ENCODE data around the gene DCAF8L1.

The DCAF8L1 gene

GRCh38 chrX:27933361-27933760 is 47.9 kb downstream of the DCAF8L1 start:
- no peak for DNase-seq

More at GRCh38 chrX:27933361-27933760, 47.9 kb downstream of the DCAF8L1 start:
- no peaks in the 10 kb centered on the region for H3K36me3 ChIP-seq (ENCODE audit: control insufficient read depth in 1 of 2, insufficient read depth in 2 of 2, low read length in 2 of 2)
- H2AK5ac ChIP-seq (ENCODE audit: low read length) = no peak overlapping the region
- WGBS (ENCODE audit: extremely low coverage, insufficient coverage, insufficient read length) = no CpG with 5 or more reads among the region's 4 CpGs
- H3K27ac ChIP-seq (ENCODE audit: low read depth, low read length) = no peak overlapping the region
- no peak overlapping the region for H4K8ac ChIP-seq (ENCODE audit: low read depth, low read length)
- no peak overlapping the region for H4K91ac ChIP-seq (ENCODE audit: low read depth, low read length)
- H3K18ac ChIP-seq (ENCODE audit: low read length) = no peak overlapping the region
- H2BK12ac ChIP-seq (ENCODE audit: low read length) = no peak overlapping the region
- no peaks in the 10 kb centered on the region for H3K79me2 ChIP-seq (ENCODE audit: control insufficient read depth, insufficient read depth, low read length, poor library complexity)
- no peak overlapping the region for H3K9ac ChIP-seq (ENCODE audit: low read length)
- no peaks in the 10 kb centered on the region for H3K4me1 ChIP-seq (ENCODE audit: control insufficient read depth in 1 of 2, insufficient read depth in 2 of 2, low read length in 2 of 2)
- H2AFZ ChIP-seq (ENCODE audit: insufficient read depth, low read length, poor library complexity) = no peak overlapping the region
- no peak overlapping the region for H2BK120ac ChIP-seq (ENCODE audit: insufficient read depth, low read length, poor library complexity)
- no peak overlapping the region for H3K23ac ChIP-seq (ENCODE audit: low read length)
- no peaks in the 10 kb centered on the region for H3K27me3 ChIP-seq (ENCODE audit: insufficient read depth, low read length)
- no peaks in the 10 kb centered on the region for H3K79me1 ChIP-seq (ENCODE audit: low read length)
- no peak overlapping the region for H2BK5ac ChIP-seq (ENCODE audit: low read depth, low read length, poor library complexity)
- H3K14ac ChIP-seq (ENCODE audit: low read length) = no peak overlapping the region
- H3K9me3 ChIP-seq (ENCODE audit: insufficient read depth, low read depth, low read length) = no peaks in the 10 kb centered on the region
- H3K4me3 ChIP-seq (ENCODE audit: low read depth, low read length) = no peak overlapping the region
- H3K4me2 ChIP-seq (ENCODE audit: low read length) = no peak overlapping the region
- H3K4ac ChIP-seq (ENCODE audit: low read depth, low read length) = no peak overlapping the region
- no peak overlapping the region for H4K12ac ChIP-seq (ENCODE audit: low read depth, low read length)

All from trophoblast cell (in vitro differentiated cells and primary cell).